ENCODE data around the gene CEP152.

CEP152 gene

GRCh38 chr15:48696627-48697312 is 114.1 kb downstream of the CEP152 start:
- no peak for DNase-seq (ENCODE audit: low spot score)

DNA sequence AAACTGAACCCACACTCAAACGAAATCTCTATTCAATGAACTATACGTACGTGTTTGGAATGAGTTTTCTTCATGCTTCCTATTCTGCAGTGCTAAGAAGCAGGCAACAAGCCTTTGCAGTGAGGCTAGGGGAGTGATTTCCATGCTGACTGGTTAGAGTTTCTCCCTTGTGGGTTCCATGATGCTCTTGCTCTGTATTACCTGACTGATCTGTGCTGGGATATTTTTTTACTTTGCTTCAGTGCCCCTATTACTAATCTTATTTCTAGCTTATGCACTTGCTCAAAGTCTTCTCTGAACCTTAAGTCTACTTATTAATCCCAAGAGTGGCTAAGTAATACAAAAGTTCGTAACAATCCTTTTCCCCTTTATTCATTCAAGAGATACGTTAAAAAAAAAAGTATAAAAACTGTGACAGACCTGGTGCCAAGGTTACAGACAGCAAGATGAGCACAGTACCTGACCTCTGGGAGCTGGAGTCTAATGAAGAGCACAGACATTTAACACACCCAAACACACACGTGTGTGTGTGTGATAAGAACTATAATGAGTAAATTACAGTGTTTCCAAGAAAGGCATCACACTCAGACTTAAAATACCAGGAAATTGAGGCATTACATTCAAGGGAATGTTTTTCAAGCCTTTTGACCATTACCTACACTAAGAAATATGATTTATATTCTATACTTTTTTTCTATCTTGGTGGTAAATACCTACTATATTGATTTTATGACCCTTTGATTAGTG is 114.9 kb downstream of the CEP152 start:
- no peak for DNase-seq (ENCODE audit: low spot score)

- no peak for DNase-seq (ENCODE audit: low spot score)
Observed at GRCh38 chr15:48695088-48695826, 115.6 kb downstream of the CEP152 start.

GRCh38 chr15:48693484-48693883 is 117.4 kb downstream of the CEP152 start:
- DNase-seq (ENCODE audit: low spot score): no peak

DNA sequence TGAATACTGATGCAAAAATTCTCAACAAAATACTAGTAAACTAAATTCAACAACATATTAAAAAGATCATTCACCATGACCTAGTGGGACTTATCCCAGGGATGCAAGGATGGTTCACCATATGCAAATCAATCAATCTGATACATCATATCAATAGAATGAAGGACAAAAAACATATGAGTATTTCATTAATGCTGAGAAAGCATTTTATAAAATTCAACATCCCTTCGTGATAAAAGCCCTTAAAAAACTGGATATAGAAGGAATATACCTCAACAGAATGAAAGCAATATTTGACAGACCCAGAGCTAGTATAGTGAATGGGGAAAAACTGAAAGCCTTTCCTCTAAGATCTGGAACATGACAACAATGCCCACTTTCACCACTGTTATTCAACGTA is 122.4 kb downstream of the CEP152 start:
- DNase-seq (ENCODE audit: low spot score): no peak
